ELF-1 (cell line): ENCODE data around the gene PRTFDC1.

Source experiments
- DNase-seq: peaks from one replicate; pipeline ENCODE4 v3.0.0-alpha.2; 2016; ENCODE audit warnings: low read depth, low spot score

Gene PRTFDC1

GRCh38 chr10:24873281-24873683, 79.1 kb downstream of the PRTFDC1 start:
- DNase-seq: peak; percentile 82

GRCh38 chr10:24872790-24873182, 79.6 kb downstream of the PRTFDC1 start:
- DNase-seq: no peak

GRCh38 chr10:24872049-24872789, 80.2 kb downstream of the PRTFDC1 start:
- DNase-seq: peak; percentile 10

GRCh38 chr10:24871011-24871935, 81.1 kb downstream of the PRTFDC1 start:
- no peak for DNase-seq

- DNase-seq: no peak
Observed at GRCh38 chr10:24869354-24870015, 82.9 kb downstream of the PRTFDC1 start.

GRCh38 chr10:24866604-24867583, 85.5 kb downstream of the PRTFDC1 start:
- no peak for DNase-seq

GRCh38 chr10:24865783-24866182, 86.6 kb downstream of the PRTFDC1 start:
- no peak for DNase-seq

GRCh38 chr10:24862589-24862988, 89.8 kb downstream of the PRTFDC1 start:
- no peak for DNase-seq

GRCh38 chr10:24858288-24859270, 93.8 kb downstream of the PRTFDC1 start:
- no peak for DNase-seq

GRCh38 chr10:24857031-24857725, 95.2 kb downstream of the PRTFDC1 start:
- no peak for DNase-seq

GRCh38 chr10:24854256-24854655, 98.2 kb downstream of the PRTFDC1 start:
- no peak for DNase-seq

GRCh38 chr10:24853661-24854060, 98.7 kb downstream of the PRTFDC1 start:
- DNase-seq: no peak

- no peak for DNase-seq
Observed at GRCh38 chr10:24851629-24852028, 100.8 kb downstream of the PRTFDC1 start.

GRCh38 chr10:24850727-24851296, 101.6 kb downstream of the PRTFDC1 start:
- no peak for DNase-seq

- no peak for DNase-seq
Observed at GRCh38 chr10:24849501-24850299, 102.7 kb downstream of the PRTFDC1 start.

GRCh38 chr10:24849051-24849450, 103.4 kb downstream of the PRTFDC1 start:
- no peak for DNase-seq

- no peak for DNase-seq
Observed at GRCh38 chr10:24848195-24848594, 104.2 kb downstream of the PRTFDC1 start.
